Neural cell (in vitro differentiated cells): ENCODE data around the gene ADARB2. TPM values are rescaled to one million over a fixed set of nuclear protein-coding genes. Genes with fewer than 3 reads are reported as not detected.

Experiments
- H2AFZ ChIP-seq: fragments of 200-600, 300-800 bp; sonication (generic), shearing (Covaris generic); 2 replicates; pipeline ENCODE4 v1.6.0; 2014; ENCODE audit warnings: low read depth, mild to moderate bottlenecking, antibody characterized with exemption, low read length, moderate library complexity
- H3F3A ChIP-seq: fragments of 200-600 bp; shearing (Covaris generic); 2 replicates; pipeline ENCODE4 v1.6.1; 2016; ENCODE audit warnings: mild to moderate bottlenecking, moderate library complexity, mixed read lengths, antibody characterized with exemption, low read length; ENCODE audit not compliant: insufficient read depth, poor library complexity, severe bottlenecking
- H3K27ac ChIP-seq: fragments of 200-600, 300-800 bp; sonication (generic), shearing (Covaris generic); 2 replicates; pipeline ENCODE4 v1.5.1; 2014; ENCODE audit warnings: mild to moderate bottlenecking, low read length, moderate library complexity
- H3K27me3 ChIP-seq: fragments of 300-800, 200-600 bp; sonication (generic), shearing (Covaris generic); 2 replicates; pipeline ENCODE4 v1.6.0; 2014; ENCODE audit warnings: mild to moderate bottlenecking, low read depth, low read length, moderate library complexity; ENCODE audit not compliant: insufficient read depth
- H3K36me3 ChIP-seq: fragments of 300-800, 200-600 bp; sonication (generic), shearing (Covaris generic); 2 replicates; pipeline ENCODE4 v1.5.1; 2014; ENCODE audit warnings: mild to moderate bottlenecking, antibody characterized with exemption, low read length, moderate library complexity; ENCODE audit not compliant: insufficient read depth
- H3K4me2 ChIP-seq: fragments of 300-800, 200-600 bp; sonication (generic), shearing (Covaris generic); 2 replicates; pipeline ENCODE4 v1.6.0; 2014; ENCODE audit warnings: mild to moderate bottlenecking, low read length
- H3K4me3 ChIP-seq: fragments of 300-800, 200-600 bp; sonication (generic), shearing (Covaris generic); 2 replicates; pipeline ENCODE4 v1.5.1; 2014; ENCODE audit warnings: mild to moderate bottlenecking, low read length, moderate library complexity
- H3K79me2 ChIP-seq: fragments of 200-600 bp; shearing (Covaris generic); replicated peaks from 2 replicates; pipeline ENCODE4 v1.6.0; 2014; ENCODE audit warnings: mild to moderate bottlenecking, low read length, moderate library complexity; ENCODE audit not compliant: insufficient read depth
- H3K9ac ChIP-seq: fragments of 300-800, 200-600 bp; sonication (generic), shearing (Covaris generic); 2 replicates; pipeline ENCODE4 v1.6.1; 2016; ENCODE audit warnings: mild to moderate bottlenecking, low read length, mixed read lengths
- H3K9me2 ChIP-seq: fragments of 200-600 bp; shearing (Covaris generic); 2 replicates; pipeline ENCODE4 v1.6.1; 2016; ENCODE audit warnings: mild to moderate bottlenecking, low read length, mixed read lengths; ENCODE audit not compliant: insufficient read depth
- H3K9me3 ChIP-seq: fragments of 200-600, 300-800 bp; sonication (generic), shearing (Covaris generic); 2 replicates; pipeline ENCODE4 v1.6.1; 2016; ENCODE audit warnings: mild to moderate bottlenecking, mixed run types, low read length, moderate library complexity, mixed read lengths
- H4K20me1 ChIP-seq: fragments of 200-600 bp; shearing (Covaris generic); 2 replicates; pipeline ENCODE4 v1.6.1; 2016; ENCODE audit warnings: mild to moderate bottlenecking, mixed run types; ENCODE audit not compliant: insufficient read depth
- EP300 ChIP-seq: fragments of 450-650 bp; conservative IDR thresholded peaks from 2 replicates; pipeline ENCODE4 v1.6.1; 2014; ENCODE audit warnings: antibody characterized with exemption, mild to moderate bottlenecking, moderate library complexity; ENCODE audit not compliant: poor library complexity, severe bottlenecking
- EZH2 ChIP-seq: fragments of 200-600, 300-800 bp; shearing (Covaris generic), sonication (generic); IDR thresholded peaks from 2 replicates; pipeline ENCODE4 v1.6.1; 2014; ENCODE audit warnings: antibody characterized with exemption, low read length, borderline replicate concordance, mild to moderate bottlenecking; ENCODE audit not compliant: insufficient read depth, poor library complexity, severe bottlenecking
- MXI1 ChIP-seq: fragments of 450-650 bp; conservative IDR thresholded peaks from 2 replicates; pipeline ENCODE4 v1.6.1; 2014; ENCODE audit warnings: antibody characterized with exemption, mild to moderate bottlenecking; ENCODE audit not compliant: poor library complexity, severe bottlenecking
- POLR2AphosphoS5 ChIP-seq: IDR thresholded peaks from 2 replicates; pipeline ENCODE4 v1.6.1; 2012
- RAD21 ChIP-seq: fragments of 450-650 bp; conservative IDR thresholded peaks from 2 replicates; pipeline ENCODE4 v1.6.1; 2014; ENCODE audit warnings: antibody characterized with exemption, mild to moderate bottlenecking, moderate library complexity
- REST ChIP-seq: IDR thresholded peaks from 2 replicates; pipeline ENCODE4 v1.6.1; 2012; ENCODE audit warnings: borderline replicate concordance
- SMC3 ChIP-seq: fragments of 450-650 bp; conservative IDR thresholded peaks from 2 replicates; pipeline ENCODE4 v1.6.1; 2014; ENCODE audit warnings: antibody characterized with exemption, mild to moderate bottlenecking, moderate library complexity; ENCODE audit not compliant: poor library complexity
- TAF1 ChIP-seq: IDR thresholded peaks from 2 replicates; pipeline ENCODE4 v1.6.1; 2012; ENCODE audit warnings: low read depth
- polyA plus RNA-seq: library from polyadenylated mRNA; depleted of rRNA; stranded (reverse); fragments of >200 nt; gene quantifications from 2 replicates; pipeline ENCODE4 v1.2.3, GENCODE V29; 2014
- TF ChIP-seq, protein P1 (sequence below): fragments of 450-650 bp; IDR thresholded peaks from 2 replicates; pipeline ENCODE4 v1.5.1; 2014; ENCODE audit warnings: antibody characterized with exemption, mild to moderate bottlenecking, moderate library complexity; ENCODE audit not compliant: poor library complexity, severe bottlenecking

The ADARB2 gene
- polyA plus RNA-seq, 1 donor from 2014 or later, result 3.6 TPM

DNA sequence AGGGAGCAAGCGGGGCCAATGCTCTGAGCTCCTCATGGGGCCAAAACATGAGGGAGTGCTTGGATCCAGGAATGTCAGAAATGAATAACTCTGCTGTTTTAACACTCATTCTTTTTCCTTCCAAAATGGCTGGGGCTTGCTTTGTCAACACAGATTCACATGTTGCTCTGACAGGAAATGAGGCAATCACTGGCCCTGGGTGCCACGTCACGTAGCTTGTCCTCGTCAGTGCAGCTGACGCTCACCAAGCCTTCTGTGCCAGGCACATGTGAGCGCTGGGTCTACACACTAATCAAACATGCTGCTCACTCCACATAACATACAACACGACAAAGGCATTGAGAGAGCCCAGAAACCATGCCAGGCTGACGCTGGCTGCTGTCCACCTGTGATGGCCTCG is 482.2 kb downstream of the ADARB2 start:
- no peaks in the 10 kb centered on the region for H3F3A ChIP-seq
- H3K9ac ChIP-seq, result no peak overlapping the region
- H3K36me3 ChIP-seq, result no peaks in the 10 kb centered on the region
- no peaks in the 10 kb centered on the region for H3K27me3 ChIP-seq
- no peak overlapping the region for H3K4me2 ChIP-seq
- H3K79me2 ChIP-seq, result no peaks in the 10 kb centered on the region
- TF ChIP-seq TAF1 (no peak), EZH2 (no peak), REST (no peak), POLR2AphosphoS5 (no peak), EP300 (no peak), SMC3 (no peak), RAD21 (no peak)
- TF ChIP-seq, protein P1, sequence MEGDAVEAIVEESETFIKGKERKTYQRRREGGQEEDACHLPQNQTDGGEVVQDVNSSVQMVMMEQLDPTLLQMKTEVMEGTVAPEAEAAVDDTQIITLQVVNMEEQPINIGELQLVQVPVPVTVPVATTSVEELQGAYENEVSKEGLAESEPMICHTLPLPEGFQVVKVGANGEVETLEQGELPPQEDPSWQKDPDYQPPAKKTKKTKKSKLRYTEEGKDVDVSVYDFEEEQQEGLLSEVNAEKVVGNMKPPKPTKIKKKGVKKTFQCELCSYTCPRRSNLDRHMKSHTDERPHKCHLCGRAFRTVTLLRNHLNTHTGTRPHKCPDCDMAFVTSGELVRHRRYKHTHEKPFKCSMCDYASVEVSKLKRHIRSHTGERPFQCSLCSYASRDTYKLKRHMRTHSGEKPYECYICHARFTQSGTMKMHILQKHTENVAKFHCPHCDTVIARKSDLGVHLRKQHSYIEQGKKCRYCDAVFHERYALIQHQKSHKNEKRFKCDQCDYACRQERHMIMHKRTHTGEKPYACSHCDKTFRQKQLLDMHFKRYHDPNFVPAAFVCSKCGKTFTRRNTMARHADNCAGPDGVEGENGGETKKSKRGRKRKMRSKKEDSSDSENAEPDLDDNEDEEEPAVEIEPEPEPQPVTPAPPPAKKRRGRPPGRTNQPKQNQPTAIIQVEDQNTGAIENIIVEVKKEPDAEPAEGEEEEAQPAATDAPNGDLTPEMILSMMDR, result no peak
- no peaks in the 10 kb centered on the region for H3K9me3 ChIP-seq
- no peaks in the 10 kb centered on the region for H4K20me1 ChIP-seq
- H2AFZ ChIP-seq, result no peak overlapping the region
- H3K27ac ChIP-seq, result no peak overlapping the region
- H3K4me3 ChIP-seq, result no peak overlapping the region
- no peaks in the 10 kb centered on the region for H3K9me2 ChIP-seq

- Histone ChIP-seq H3F3A (no peaks in the 10 kb centered on the region), H3K9ac (no peak overlapping the region), H3K9me2 (no peaks in the 10 kb centered on the region), H4K20me1 (no peaks in the 10 kb centered on the region), H3K36me3 (no peaks in the 10 kb centered on the region), H3K27ac (no peak overlapping the region), H3K79me2 (no peaks in the 10 kb centered on the region), H3K27me3 (no peaks in the 10 kb centered on the region), H2AFZ (no peak overlapping the region), H3K9me3 (no peaks in the 10 kb centered on the region), H3K4me3 (no peak overlapping the region), H3K4me2 (no peak overlapping the region)
- no peak for TF ChIP-seq RAD21
- TF ChIP-seq MXI1, result no peak
- no peak for TF ChIP-seq SMC3
- TF ChIP-seq, protein P1, result no peak
- TF ChIP-seq TAF1, result no peak
- no peak for TF ChIP-seq POLR2AphosphoS5
- no peak for TF ChIP-seq REST
Observed at GRCh38 chr10:1253523-1254353, 483.6 kb downstream of the ADARB2 start.
